ENCODE results near the gene DAGLB. TPM values are rescaled to one million over a fixed set of nuclear protein-coding genes. Genes with fewer than 3 reads are reported as not detected.

DAGLB gene
- total and polyA plus RNA-seq, 11 donors = 4.1 to 17.2 (median 7.4) TPM

DNA sequence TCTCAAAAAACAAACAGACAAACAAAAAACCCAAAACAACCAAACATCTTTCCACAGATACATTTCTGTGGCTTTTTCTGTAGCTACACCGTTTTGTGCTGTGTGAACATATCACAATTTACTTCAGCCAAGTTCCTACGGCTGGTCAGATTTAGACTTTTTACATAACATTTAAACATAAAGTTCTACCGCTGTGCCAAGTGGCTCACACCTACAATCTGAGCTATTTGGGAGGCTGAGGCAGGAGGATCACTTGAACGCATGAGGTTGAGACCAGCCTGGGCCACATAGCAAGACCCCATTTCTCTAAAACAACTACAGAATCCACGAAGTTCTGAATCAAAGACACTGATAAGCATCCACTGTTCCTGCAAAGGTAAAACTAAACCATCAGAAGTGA is 30.3 kb downstream of the DAGLB start:
- no peaks in the 10 kb centered on the region for H3K4me1 ChIP-seq
- H3K4me3 ChIP-seq = no peak overlapping the region
- TF ChIP-seq POLR2A (IDR thresholded peaks at IDR 0.05) = no peak
- TF ChIP-seq, protein P1, sequence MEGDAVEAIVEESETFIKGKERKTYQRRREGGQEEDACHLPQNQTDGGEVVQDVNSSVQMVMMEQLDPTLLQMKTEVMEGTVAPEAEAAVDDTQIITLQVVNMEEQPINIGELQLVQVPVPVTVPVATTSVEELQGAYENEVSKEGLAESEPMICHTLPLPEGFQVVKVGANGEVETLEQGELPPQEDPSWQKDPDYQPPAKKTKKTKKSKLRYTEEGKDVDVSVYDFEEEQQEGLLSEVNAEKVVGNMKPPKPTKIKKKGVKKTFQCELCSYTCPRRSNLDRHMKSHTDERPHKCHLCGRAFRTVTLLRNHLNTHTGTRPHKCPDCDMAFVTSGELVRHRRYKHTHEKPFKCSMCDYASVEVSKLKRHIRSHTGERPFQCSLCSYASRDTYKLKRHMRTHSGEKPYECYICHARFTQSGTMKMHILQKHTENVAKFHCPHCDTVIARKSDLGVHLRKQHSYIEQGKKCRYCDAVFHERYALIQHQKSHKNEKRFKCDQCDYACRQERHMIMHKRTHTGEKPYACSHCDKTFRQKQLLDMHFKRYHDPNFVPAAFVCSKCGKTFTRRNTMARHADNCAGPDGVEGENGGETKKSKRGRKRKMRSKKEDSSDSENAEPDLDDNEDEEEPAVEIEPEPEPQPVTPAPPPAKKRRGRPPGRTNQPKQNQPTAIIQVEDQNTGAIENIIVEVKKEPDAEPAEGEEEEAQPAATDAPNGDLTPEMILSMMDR (IDR thresholded peaks at IDR 0.05) = no peak
- H3K27ac ChIP-seq = no peak overlapping the region
- WGBS, 4 donors = 94 to 99% (median 96%) methylated on average over 5 of the region's 5 CpGs
- no peaks in the 10 kb centered on the region for H3K9me3 ChIP-seq
- ATAC-seq = no peak
- intact Hi-C loops (cut with DNase I) = no loop called here
- no peaks in the 10 kb centered on the region for H3K27me3 ChIP-seq
- H3K36me3 ChIP-seq = peaks cover 5 to 84% (median 65%) of the 10 kb centered on the region in 9 donors
- no peak for DNase-seq

DNA sequence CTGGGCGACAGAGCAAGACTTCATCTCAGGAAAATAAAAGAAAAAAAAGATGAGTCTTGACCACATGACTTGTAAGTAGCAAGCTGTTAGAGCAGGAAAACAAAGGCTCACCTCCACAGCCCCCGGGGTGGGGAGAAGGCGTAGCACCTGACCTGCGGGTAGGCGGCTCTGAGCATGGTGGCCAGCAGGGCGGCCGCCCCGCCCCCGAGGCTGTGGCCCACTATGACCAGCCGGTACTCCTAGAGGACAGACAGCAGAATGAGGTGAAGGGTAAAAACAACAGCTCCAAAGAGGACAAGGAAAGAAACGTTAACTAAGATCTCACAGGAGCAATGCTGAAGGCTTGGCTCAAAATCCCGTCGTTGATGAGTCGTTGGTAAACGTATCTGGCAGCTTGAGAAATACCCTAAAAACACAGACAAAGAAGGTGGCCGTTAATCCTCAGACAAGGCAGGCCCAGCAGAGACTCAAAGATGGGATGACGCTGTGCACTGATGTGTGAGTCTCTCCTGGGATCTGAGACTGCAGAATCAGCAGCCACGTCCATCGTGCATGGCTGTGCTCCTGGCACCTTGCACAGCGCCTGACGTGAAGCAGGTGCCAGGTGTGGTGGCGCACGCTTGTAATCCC is 31.1 kb downstream of the DAGLB start:
- WGBS, 4 donors = 84 to 90% (median 88%) methylated on average over 19 to 23 of the region's 23 CpGs
- H3K4me3 ChIP-seq = no peak overlapping the region
- intact Hi-C loops (cut with DNase I) = no loop called here
- ATAC-seq = no peak
- peaks cover 5 to 84% (median 71%) of the 10 kb centered on the region in 9 donors for H3K36me3 ChIP-seq
- H3K4me1 ChIP-seq = no peaks in the 10 kb centered on the region
- no peak overlapping the region for H3K27ac ChIP-seq
- H3K9me3 ChIP-seq = no peaks in the 10 kb centered on the region
- no peaks in the 10 kb centered on the region for H3K27me3 ChIP-seq
- no peak for TF ChIP-seq POLR2A (IDR thresholded peaks at IDR 0.05)
- TF ChIP-seq, protein P1 (IDR thresholded peaks at IDR 0.05) = no peak
- DNase-seq = peak in 1 of 5 donors; percentile 2

DNA sequence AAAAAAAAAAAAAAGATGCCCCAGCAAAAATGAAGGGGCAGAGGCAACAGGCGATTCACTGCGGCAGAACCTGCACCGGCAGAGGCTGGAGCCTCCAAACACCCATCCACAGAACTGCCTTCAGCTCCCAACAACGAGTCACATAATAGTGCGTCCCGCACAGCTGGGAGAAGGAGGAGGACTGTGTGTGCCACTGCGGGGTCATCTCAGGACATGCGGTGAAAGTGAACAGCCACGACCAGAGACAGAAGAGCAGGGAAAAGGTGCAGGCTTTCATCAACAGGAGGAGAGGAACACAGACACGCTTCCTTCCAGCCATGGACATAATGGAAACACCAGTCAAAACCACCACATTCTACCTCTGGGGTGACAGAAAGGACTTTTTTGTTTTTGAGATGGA is 34.1 kb downstream of the DAGLB start:
- no peak overlapping the region for H3K27ac ChIP-seq
- TF ChIP-seq, protein P1 (IDR thresholded peaks at IDR 0.05) = no peak
- no peak for TF ChIP-seq POLR2A (IDR thresholded peaks at IDR 0.05)
- peak in 1 of 5 donors; percentile 0 for DNase-seq
- no peak for ATAC-seq
- peaks cover 5 to 96% (median 90%) of the 10 kb centered on the region in 9 donors for H3K36me3 ChIP-seq
- no peaks in the 10 kb centered on the region for H3K27me3 ChIP-seq
- intact Hi-C loops (cut with DNase I) = no loop called here
- H3K4me3 ChIP-seq = no peak overlapping the region
- H3K4me1 ChIP-seq = no peaks in the 10 kb centered on the region
- WGBS, 4 donors = 92 to 97% (median 94%) methylated on average over 10 of the region's 10 CpGs
- no peaks in the 10 kb centered on the region for H3K9me3 ChIP-seq

DNA sequence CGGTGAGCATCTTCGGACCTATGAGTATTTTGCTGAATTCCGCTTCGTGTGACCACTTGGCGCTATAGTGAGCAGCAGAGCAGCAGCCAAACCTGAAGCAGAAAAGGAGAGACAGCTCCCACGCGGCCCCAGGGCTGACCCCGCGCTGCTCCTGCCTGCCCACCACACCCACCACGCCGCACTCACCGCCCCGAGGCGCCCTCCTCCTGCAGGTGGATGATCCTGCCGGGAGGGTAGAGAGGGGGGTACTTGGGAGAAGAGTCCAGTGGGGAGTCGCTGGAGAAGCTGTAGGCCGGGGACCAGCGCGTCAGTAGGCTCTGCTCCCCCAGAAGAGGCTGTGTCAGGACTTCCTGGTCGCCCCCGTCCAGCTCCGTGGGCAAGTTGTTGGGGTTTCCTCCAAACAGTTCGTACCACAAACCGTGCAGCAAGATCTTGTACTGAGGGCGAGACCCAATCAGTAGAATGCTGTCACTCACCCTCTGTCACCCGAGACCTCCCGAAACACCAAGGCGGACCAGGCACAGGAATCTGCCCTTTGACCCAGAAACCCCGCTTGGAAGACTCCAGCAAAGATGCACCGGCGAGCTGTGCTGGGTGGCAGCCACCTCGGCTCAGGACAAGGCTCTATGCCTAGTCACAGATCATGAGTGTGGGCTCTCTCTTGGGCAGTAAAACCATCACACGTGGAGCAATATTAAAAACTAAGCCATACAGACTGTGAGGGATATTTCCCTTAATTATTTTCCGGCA is 37.6 kb downstream of the DAGLB start:
- TF ChIP-seq, protein P1 (IDR thresholded peaks at IDR 0.05) = no peak
- no peak for TF ChIP-seq POLR2A (IDR thresholded peaks at IDR 0.05)

More for the DNA sequence above, 37.6 kb downstream of the DAGLB start:
- no peak overlapping the region for H3K27ac ChIP-seq
- no peaks in the 10 kb centered on the region for H3K4me1 ChIP-seq
- intact Hi-C loops (cut with DNase I) = no loop called here
- H3K36me3 ChIP-seq = peaks cover 2 to 100% (median 99%) of the 10 kb centered on the region in 9 donors
- no peak for DNase-seq
- no peaks in the 10 kb centered on the region for H3K9me3 ChIP-seq
- no peaks in the 10 kb centered on the region for H3K27me3 ChIP-seq
- 86 to 91% (median 90%) methylated on average over 29 to 34 of the region's 34 CpGs for WGBS, 4 donors
- no peak overlapping the region for H3K4me3 ChIP-seq
- ATAC-seq = peak in 3 of 4 donors; percentile 12 to 26 (median 21)
